IMR-90 (cell line): ENCODE data around the gene CYP4B1. TPM values are rescaled to one million over a fixed set of nuclear protein-coding genes. Genes with fewer than 3 reads are reported as not detected.

Experiments used
- ATAC-seq: fragments of 200-7000 bp; cut with Tn5 transposase; 2 replicates; pipeline ENCODE4 v1.9.1; 2020; ENCODE audit warnings: low read depth, mild to moderate bottlenecking, moderate library complexity
- BruUV-seq: library from RNA; stranded (reverse); fragments of 400-500 nt; replicated peaks from 2 replicates; lab custom pipeline; 2021; lab: Mats Ljungman, UMichigan
- CTCF ChIA-PET: fragments of 300-600 bp; formaldehyde crosslinking; extraction: SDS; loops from one replicate; lab custom pipeline; 2021; ENCODE audit warnings: antibody characterized with exemption; lab: Yijun Ruan, JAX
- POLR2A ChIA-PET: fragments of 300-600 bp; sonication (Branson Sonifier 250); formaldehyde crosslinking; loops from one replicate; lab custom pipeline; 2022; ENCODE audit warnings: antibody characterized with exemption; ENCODE audit not compliant: unreplicated experiment; lab: Charles Lee
- DNase-seq: peaks from one replicate; pipeline ENCODE4 v3.0.0; 2013
- H2AFZ ChIP-seq: replicated peaks from 2 replicates; pipeline ENCODE3; 2013; ENCODE audit warnings: low read length, mild to moderate bottlenecking; ENCODE audit not compliant: poor library complexity
- H2AK5ac ChIP-seq: 2 replicates; pipeline ENCODE4 v1.6.1; 2013; ENCODE audit warnings: low read depth, low read length, inconsistent platforms
- H2AK9ac ChIP-seq: replicated peaks from 2 replicates; pipeline ENCODE3; 2013; ENCODE audit warnings: mild to moderate bottlenecking, low read depth, low read length, moderate library complexity; ENCODE audit not compliant: poor library complexity
- H2BK120ac ChIP-seq: 2 replicates; pipeline ENCODE4 v1.6.1; 2013; ENCODE audit warnings: low read depth, low read length, inconsistent platforms
- H2BK15ac ChIP-seq: 3 replicates; pipeline ENCODE4 v1.6.1; 2013; ENCODE audit warnings: low read depth, low read length, inconsistent platforms
- H2BK20ac ChIP-seq: 2 replicates; pipeline ENCODE4 v1.6.1; 2013; ENCODE audit warnings: low read depth, mild to moderate bottlenecking, inconsistent platforms, low read length, moderate library complexity
- H2BK5ac ChIP-seq: 2 replicates; pipeline ENCODE4 v1.6.1; 2013; ENCODE audit warnings: mild to moderate bottlenecking, low read depth, low read length, inconsistent platforms; ENCODE audit not compliant: poor library complexity, severe bottlenecking
- H3K14ac ChIP-seq: replicated peaks from 2 replicates; pipeline ENCODE4 v1.6.1; 2013; ENCODE audit warnings: low read depth, low read length, inconsistent platforms
- H3K18ac ChIP-seq: 2 replicates; pipeline ENCODE4 v1.6.1; 2013; ENCODE audit warnings: low read depth, low read length, control low read depth
- H3K23ac ChIP-seq: 2 replicates; pipeline ENCODE4 v1.6.1; 2013; ENCODE audit warnings: low read depth, low read length, inconsistent platforms
- H3K27ac ChIP-seq: 2 replicates; pipeline ENCODE4 v1.5.1; 2013; ENCODE audit warnings: mild to moderate bottlenecking, control low read depth, low read length; ENCODE audit not compliant: insufficient read depth
- H3K27me3 ChIP-seq: 2 replicates; pipeline ENCODE4 v1.6.1; 2013; ENCODE audit warnings: low read length; ENCODE audit not compliant: control insufficient read depth, insufficient read depth
- H3K36me3 ChIP-seq: 2 replicates; pipeline ENCODE4 v1.6.1; 2013; ENCODE audit warnings: low read length, mixed read lengths; ENCODE audit not compliant: control insufficient read depth, insufficient read depth
- H3K4ac ChIP-seq: 2 replicates; pipeline ENCODE4 v1.6.1; 2013; ENCODE audit warnings: low read depth, low read length, inconsistent platforms
- H3K4me1 ChIP-seq: 2 replicates; pipeline ENCODE4 v1.6.1; 2013; ENCODE audit warnings: low read length, mixed read lengths; ENCODE audit not compliant: control insufficient read depth, insufficient read depth
- H3K4me2 ChIP-seq: 2 replicates; pipeline ENCODE4 v1.6.1; 2013; ENCODE audit warnings: low read depth, mild to moderate bottlenecking, control low read depth, low read length, moderate library complexity
- H3K4me3 ChIP-seq: 2 replicates; pipeline ENCODE4 v1.5.1; 2013; ENCODE audit warnings: low read depth, mild to moderate bottlenecking, control low read depth, low read length, moderate library complexity; ENCODE audit not compliant: insufficient read depth
- H3K56ac ChIP-seq: 2 replicates; pipeline ENCODE4 v1.6.1; 2013; ENCODE audit warnings: low read length, inconsistent platforms; ENCODE audit not compliant: insufficient read depth; ENCODE audit errors: extremely low read depth
- H3K79me1 ChIP-seq, 2 experiments: 2 replicates each; pipeline ENCODE4 v1.6.1; 2013; ENCODE audit warnings: low read length in 2 of 2, inconsistent platforms in 1 of 2, low read depth in 1 of 2
- H3K9ac ChIP-seq: 2 replicates; pipeline ENCODE4 v1.6.1; 2013; ENCODE audit warnings: low read depth, low read length, control low read depth
- H3K9me1 ChIP-seq: 2 replicates; pipeline ENCODE4 v1.6.1; 2013; ENCODE audit warnings: low read length, inconsistent platforms; ENCODE audit not compliant: insufficient read depth
- H3K9me3 ChIP-seq: 2 replicates; pipeline ENCODE4 v1.6.1; 2013; ENCODE audit warnings: low read length; ENCODE audit not compliant: control insufficient read depth, insufficient read depth
- H4K20me1 ChIP-seq: 2 replicates; pipeline ENCODE4 v1.6.1; 2013; ENCODE audit warnings: low read length, inconsistent platforms; ENCODE audit not compliant: insufficient read depth
- H4K5ac ChIP-seq: 2 replicates; pipeline ENCODE4 v1.6.1; 2013; ENCODE audit warnings: mild to moderate bottlenecking, low read depth, low read length, control low read depth
- H4K8ac ChIP-seq, 2 experiments: 2 replicates each; pipeline ENCODE4 v1.6.1; 2013; ENCODE audit warnings: low read depth in 2 of 2, low read length in 2 of 2, control low read depth in 1 of 2, inconsistent platforms in 1 of 2
- H4K91ac ChIP-seq: 2 replicates; pipeline ENCODE4 v1.6.1; 2013; ENCODE audit warnings: low read depth, low read length, inconsistent platforms; ENCODE audit not compliant: insufficient read depth
- CEBPB ChIP-seq: IDR thresholded peaks from 2 replicates; pipeline ENCODE4 v1.6.1; 2012; ENCODE audit warnings: low read depth, low read length, improper control_type of control experiment
- RAD21 ChIP-seq: IDR thresholded peaks from 2 replicates; pipeline ENCODE4 v1.6.1; 2012; ENCODE audit warnings: low read length, improper control_type of control experiment
- WGBS, 2 experiments: methylation state at CpG; one replicate each; pipeline versions ENCODE4 v1.1.5 to v1.1.7; 2013; ENCODE audit warnings: missing lambda C conversion rate in 2 of 2; ENCODE audit not compliant: insufficient read length in 1 of 2; ENCODE audit errors: extremely low coverage in 2 of 2; 5-methylcytosine and 5-hydroxymethylcytosine counted together
- dilution Hi-C: fragments of 300-500 bp; cut with HindIII; formaldehyde crosslinking; loops from one replicate; pipeline ENCODE4 v1.14.3; 2018; ENCODE audit warnings: low sequenced_read_pairs; ENCODE audit not compliant: unreplicated experiment
- in situ Hi-C: fragments of 300-500 bp; cut with MboI; formaldehyde crosslinking; loops from 3 replicates; pipeline ENCODE4 v1.14.3; 2019; ENCODE audit warnings: low sequenced_read_pairs, inconsistent platforms, mixed read lengths
- intact Hi-C: fragments of 100-400 bp; cut with micrococcal nuclease; formaldehyde crosslinking; loops from 2 replicates; pipeline ENCODE4 v1.10.0; 2022
- polyA plus RNA-seq, 3 experiments: library from polyadenylated mRNA; depleted of rRNA; stranded (reverse); fragments of >200 nt; gene quantifications; 2 replicates each; pipeline ENCODE4 v1.2.3, GENCODE V29; 2012; ENCODE audit warnings: low replicate concordance in 1 of 3
- total RNA-seq: library from RNA; depleted of rRNA; stranded (reverse); fragments of >200 nt; gene quantifications from 2 replicates; pipeline ENCODE4 v1.2.3, GENCODE V29; 2012
- TF ChIP-seq, protein P1 (sequence below): fragments of 150-350 bp; IDR thresholded peaks from 2 replicates; pipeline ENCODE4 v1.6.1; 2017; ENCODE audit warnings: mild to moderate bottlenecking, antibody characterized with exemption, low read length, low read depth

CYP4B1 gene
- total and polyA plus RNA-seq, 2 of the 4 experiments (the other 2 are of a cell fraction): not detected

- Histone ChIP-seq H2AK9ac (no peak overlapping the region), H2AFZ (no peak overlapping the region), H4K5ac (no peak overlapping the region), H3K4me3 (no peak overlapping the region), H3K23ac (no peak overlapping the region), H2BK15ac (no peak overlapping the region), H3K9me3 (peaks cover 22% of the 10 kb centered on the region), H3K36me3 (no peaks in the 10 kb centered on the region), H3K4ac (no peak overlapping the region), H3K4me1 (no peaks in the 10 kb centered on the region), H2BK5ac (no peak overlapping the region), H3K4me2 (no peak overlapping the region), H3K27ac (no peak overlapping the region), H2BK20ac (no peak overlapping the region), H3K56ac (no peak overlapping the region), H3K79me1 (no peaks in the 10 kb centered on the region), H2AK5ac (no peak overlapping the region), H2BK120ac (no peak overlapping the region), H4K91ac (no peak overlapping the region), H3K27me3 (no peaks in the 10 kb centered on the region), H4K20me1 (no peaks in the 10 kb centered on the region), H3K18ac (no peak overlapping the region), H3K9ac (no peak overlapping the region), H3K14ac (no peak overlapping the region), H3K9me1 (no peaks in the 10 kb centered on the region), H4K8ac (no peak overlapping the region)
- TF ChIP-seq RAD21 (no peak), CEBPB (0 out of 2 replicates have a peak, but pooled peaks have one; percentile 3)
- TF ChIP-seq, protein P1, sequence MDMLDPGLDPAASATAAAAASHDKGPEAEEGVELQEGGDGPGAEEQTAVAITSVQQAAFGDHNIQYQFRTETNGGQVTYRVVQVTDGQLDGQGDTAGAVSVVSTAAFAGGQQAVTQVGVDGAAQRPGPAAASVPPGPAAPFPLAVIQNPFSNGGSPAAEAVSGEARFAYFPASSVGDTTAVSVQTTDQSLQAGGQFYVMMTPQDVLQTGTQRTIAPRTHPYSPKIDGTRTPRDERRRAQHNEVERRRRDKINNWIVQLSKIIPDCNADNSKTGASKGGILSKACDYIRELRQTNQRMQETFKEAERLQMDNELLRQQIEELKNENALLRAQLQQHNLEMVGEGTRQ: peak; percentile 26; the same call in 1 of the 2 replicates
- DNase-seq (no peak), ATAC-seq (no peak)
- POLR2A ChIA-PET: no interaction called here
- intact Hi-C loops: no loop called here
- no TSS peak for BruUV-seq
- in situ Hi-C loops: no loop called here
- dilution Hi-C loops: no loop called here
- CTCF ChIA-PET: no interaction called here
- WGBS, 2 experiments: 60% methylated on average over 2 of the region's 13 CpGs; no CpG with 5 or more reads in 1 of the 2 experiments
Observed at GRCh38 chr1:46806196-46807020, 7.6 kb downstream of the CYP4B1 start.
